Lung (tissue), 12 donors: ENCODE measurements around the gene CACNA1D. TPM values are rescaled to one million over a fixed set of nuclear protein-coding genes. Genes with fewer than 3 reads are reported as not detected.

Experiments used
- ATAC-seq: fragments of 200-7000 bp; cut with Tn5 transposase; one replicate; pipeline ENCODE4 v1.9.1; 2020; ENCODE audit warnings: moderate number of reproducible peaks; ENCODE audit not compliant: insufficient read depth, low FRiP score
- DNase-seq, 3 donors: peaks; one replicate each; pipeline ENCODE4 v3.0.0-alpha.2; 2013 to 2017
- H3K27ac ChIP-seq, 2 donors: one replicate each; pipeline ENCODE4 v1.5.1; 2013; ENCODE audit warnings: mild to moderate bottlenecking in 2 of 2, moderate library complexity in 2 of 2, control low read depth in 1 of 2, inconsistent platforms in 1 of 2, low read depth in 1 of 2, low read length in 1 of 2
- H3K27me3 ChIP-seq, 3 donors: one replicate each; pipeline ENCODE4 v1.5.1; 2013; ENCODE audit warnings: low read length in 2 of 3; ENCODE audit not compliant: control insufficient read depth in 3 of 3, insufficient read depth in 3 of 3
- H3K36me3 ChIP-seq, 4 donors: one replicate each; pipeline ENCODE4 v1.5.1; 2013; ENCODE audit warnings: low read length in 4 of 4, mild to moderate bottlenecking in 1 of 4, moderate library complexity in 1 of 4; ENCODE audit not compliant: control insufficient read depth in 4 of 4, insufficient read depth in 4 of 4
- H3K4me1 ChIP-seq, 5 donors: one replicate each; pipeline ENCODE4 v1.5.1; 2013; ENCODE audit warnings: low read length in 5 of 5, mild to moderate bottlenecking in 2 of 5, moderate library complexity in 1 of 5; ENCODE audit not compliant: control insufficient read depth in 5 of 5, insufficient read depth in 5 of 5
- H3K4me3 ChIP-seq: one replicate; pipeline ENCODE4 v1.5.1; 2013; ENCODE audit warnings: mild to moderate bottlenecking, control low read depth, moderate library complexity
- H3K9ac ChIP-seq, 2 donors: one replicate each; pipeline ENCODE4 v1.5.1; 2013; ENCODE audit warnings: low read length in 2 of 2, control low read depth in 1 of 2; ENCODE audit not compliant: insufficient read depth in 1 of 2
- H3K9me3 ChIP-seq, 4 donors: one replicate each; pipeline ENCODE4 v1.5.1; 2013; ENCODE audit warnings: low read length in 3 of 4, mild to moderate bottlenecking in 1 of 4, moderate library complexity in 1 of 4; ENCODE audit not compliant: control insufficient read depth in 4 of 4, insufficient read depth in 3 of 4
- CTCF ChIP-seq: IDR thresholded peaks from 2 replicates; pipeline ENCODE4 v1.5.1; 2012; ENCODE audit warnings: mild to moderate bottlenecking; ENCODE audit errors: control extremely low read depth, extremely low read depth
- WGBS, 2 donors: extraction: QIAGEN DNeasy Blood & Tissue Kit; methylation state at CpG; one replicate each; pipeline ENCODE4 v1.1.7; 2013; 5-methylcytosine and 5-hydroxymethylcytosine counted together
- polyA plus RNA-seq, 2 donors: library from polyadenylated mRNA; stranded (reverse); fragments of 200-250 nt; gene quantifications; one replicate each; pipeline ENCODE4 v1.2.1, GENCODE V29; 2013
- total RNA-seq, 2 donors: library from RNA; depleted of rRNA in 1 of 2; stranded (reverse); fragments of >200 nt in 1 of 2; gene quantifications; one replicate each; pipeline ENCODE4 v1.2.1, GENCODE V29; 2014 to 2021
- donor health status: control.
- donor health status: control.
- donor health status: Bipolar disorder and iron deficiency.
- donor health status: healthy.
- donor health status: DM: yes; HTN: yes; CAD: no.

CACNA1D gene
- total and polyA plus RNA-seq, 4 donors, result 2.7 to 96.8 (median 23.1) TPM

GRCh38 chr3:53809267-53809666, 314.9 kb downstream of the CACNA1D start:
- no peak overlapping the region for H3K4me3 ChIP-seq
- no peak overlapping the region for H3K27ac ChIP-seq
- H3K27me3 ChIP-seq, result no peaks in the 10 kb centered on the region
- no peak for ATAC-seq
- peaks cover 0 to 39% (median 18%) of the 10 kb centered on the region in 4 donors for H3K36me3 ChIP-seq
- no peaks in the 10 kb centered on the region for H3K9me3 ChIP-seq
- DNase-seq, result no peak
- no peak for TF ChIP-seq CTCF
- WGBS, 2 donors, result 92 to 94% methylated on average over 12 of the region's 12 CpGs
- no peaks in the 10 kb centered on the region for H3K4me1 ChIP-seq
- H3K9ac ChIP-seq, result no peak overlapping the region

- Histone ChIP-seq H3K27me3 (no peaks in the 10 kb centered on the region), H3K9me3 (no peaks in the 10 kb centered on the region), H3K9ac (no peak overlapping the region), H3K27ac (no peak overlapping the region), H3K4me3 (no peak overlapping the region), H3K36me3 (peaks cover 0 to 38% (median 19%) of the 10 kb centered on the region in 4 donors), H3K4me1 (no peaks in the 10 kb centered on the region)
- DNase-seq (no peak), ATAC-seq (no peak)
- no peak for TF ChIP-seq CTCF
- WGBS, 2 donors, result 90 to 92% methylated on average over 28 of the region's 28 CpGs
Observed at GRCh38 chr3:53809764-53810400, 315.5 kb downstream of the CACNA1D start.

- Histone ChIP-seq H3K27ac (no peak overlapping the region), H3K9me3 (no peaks in the 10 kb centered on the region), H3K27me3 (no peaks in the 10 kb centered on the region), H3K36me3 (peaks cover 0 to 39% (median 22%) of the 10 kb centered on the region in 4 donors), H3K4me1 (no peaks in the 10 kb centered on the region), H3K4me3 (no peak overlapping the region), H3K9ac (no peak overlapping the region)
- WGBS, 2 donors, result 93 to 94% methylated on average over 24 of the region's 24 CpGs
- DNase-seq (no peak), ATAC-seq (no peak)
- TF ChIP-seq CTCF, result no peak
Observed at GRCh38 chr3:53811143-53811927, 316.9 kb downstream of the CACNA1D start.
